Ovary (tissue), 9 donors: ENCODE data around the gene SH2D4B. TPM values are rescaled to one million over a fixed set of nuclear protein-coding genes. Genes with fewer than 3 reads are reported as not detected.

Experiments used
- DNase-seq, 5 donors: peaks; one replicate each; pipeline ENCODE4 v3.0.0-alpha.2; 2019 to 2020
- H3K27ac ChIP-seq, 2 donors: fragments of 200-600 bp; one replicate each; pipeline versions ENCODE4 v1.5.1 to v1.8.0; 2019 to 2022
- H3K27me3 ChIP-seq: fragments of 200-600 bp; one replicate; pipeline ENCODE4 v1.8.0; 2022
- H3K36me3 ChIP-seq: fragments of 200-600 bp; sonication (generic); one replicate; pipeline ENCODE4 v1.5.1; 2019
- H3K4me1 ChIP-seq: one replicate; pipeline ENCODE4 v1.8.1; 2013; ENCODE audit warnings: mild to moderate bottlenecking, moderate library complexity; ENCODE audit not compliant: insufficient read depth
- H3K4me3 ChIP-seq: fragments of 200-600 bp; sonication (generic); one replicate; pipeline ENCODE4 v1.5.1; 2017
- H3K9me3 ChIP-seq, 2 donors: fragments of 200-600 bp in 1 of 2; sonication (generic) in 1 of 2; one replicate each; pipeline versions ENCODE4 v1.5.1 to v1.8.1; 2013 to 2019; ENCODE audit warnings: mild to moderate bottlenecking in 1 of 2, moderate library complexity in 1 of 2
- CTCF ChIP-seq, 3 donors: fragments of 450-650 bp in 2 of 3; fragments of 200-600 bp in 1 of 3; IDR thresholded peaks; one replicate each; pipeline versions ENCODE4 v1.5.1 to v1.8.0; 2016 to 2022; ENCODE audit warnings: antibody characterized with exemption in 3 of 3, mild to moderate bottlenecking in 1 of 3
- EP300 ChIP-seq: sonication (generic); formaldehyde crosslinking; IDR thresholded peaks from one replicate; pipeline ENCODE4 v1.6.1; 2017; ENCODE audit warnings: antibody characterized with exemption
- POLR2A ChIP-seq: fragments of 450-650 bp; IDR thresholded peaks from one replicate; pipeline ENCODE4 v1.6.1; 2017; ENCODE audit warnings: antibody characterized with exemption, mild to moderate bottlenecking, moderate library complexity
- WGBS, 3 donors: extraction: QIAGEN DNeasy Blood & Tissue Kit in 1 of 3; methylation state at CpG; one replicate each; pipeline versions ENCODE4 v1.1.5 to v1.1.7; 2013 to 2017; 5-methylcytosine and 5-hydroxymethylcytosine counted together
- intact Hi-C, 4 donors: fragments of 100-400 bp; cut with DNase I; formaldehyde crosslinking; loops; one replicate each; pipeline versions ENCODE4 v1.11.0 to v1.15.1; 2022 to 2023
- polyA plus RNA-seq, 2 donors: library from polyadenylated mRNA; stranded (reverse); fragments of 200-250 nt in 1 of 2; fragments of 350-450 nt in 1 of 2; fragmentation: Illumina TruSeq in 1 of 2; extraction: RNeasy Lipid Tissue Mini Kit (QIAGEN cat#74804) in 1 of 2; gene quantifications; one replicate each; pipeline ENCODE4 v1.2.3, GENCODE V29; 2013 to 2014
- total RNA-seq, 7 donors: library from RNA; depleted of rRNA in 2 of 7; stranded (reverse); fragments of >200 nt in 2 of 7; fragmentation: NEBNext Ultra II Directional in 3 of 7; extraction: Animal tissue kit (Norgen Biotek cat#: 25700) in 3 of 7; gene quantifications; one replicate each; pipeline versions ENCODE4 v1.1.0 to v1.2.4, GENCODE V29; 2016 to 2023
- donor health status: DM: no; HTN: no; CAD: no; lungs with moderate emphysema.
- donor health status: DM: no; HTN: no; CAD: no.
- donor health status: Bipolar disorder and iron deficiency.
- donor health status: DM: yes; HTN: yes; CAD: no.
- donor health status: DM: no; HTN: no; CAD: no.
- donor health status: DM: yes; HTN: yes; CAD: no.

The SH2D4B gene
- total and polyA plus RNA-seq, 9 donors, result 0.05 to 0.53 (median 0.10) TPM; not detected in 5

GRCh38 chr10:80596391-80597257, 58.9 kb downstream of the SH2D4B start:
- no peak for DNase-seq
- WGBS, 3 donors, result 68 to 77% (median 75%) methylated on average over 15 of the region's 15 CpGs

GRCh38 chr10:80598084-80598798, 60.5 kb downstream of the SH2D4B start:
- Histone ChIP-seq H3K36me3 (no peaks in the 10 kb centered on the region), H3K27ac (no peak overlapping the region), H3K4me3 (no peak overlapping the region), H3K4me1 (no peaks in the 10 kb centered on the region), H3K9me3 (no peaks in the 10 kb centered on the region), H3K27me3 (no peaks in the 10 kb centered on the region)
- 68 to 77% (median 71%) methylated on average over 3 of the region's 3 CpGs for WGBS, 3 donors
- intact Hi-C loops, result no loop called here
- TF ChIP-seq EP300 (no peak), POLR2A (no peak), CTCF (IDR thresholded peaks at IDR 0.05) (no peak)
- DNase-seq, result no peak

More at GRCh38 chr10:80596391-80597257, 58.9 kb downstream of the SH2D4B start:
- H3K36me3 ChIP-seq, result no peaks in the 10 kb centered on the region
- H3K27ac ChIP-seq, result no peak overlapping the region
- no peaks in the 10 kb centered on the region for H3K9me3 ChIP-seq
- H3K4me3 ChIP-seq, result no peak overlapping the region
- H3K27me3 ChIP-seq, result no peaks in the 10 kb centered on the region
- TF ChIP-seq POLR2A (no peak), CTCF (IDR thresholded peaks at IDR 0.05) (no peak), EP300 (no peak)
- intact Hi-C loops, result no loop called here
- no peaks in the 10 kb centered on the region for H3K4me1 ChIP-seq

- DNase-seq, result no peak
- TF ChIP-seq EP300, result no peak
- TF ChIP-seq POLR2A, result no peak
- no peak for TF ChIP-seq CTCF (IDR thresholded peaks at IDR 0.05)
- no peak overlapping the region for H3K4me3 ChIP-seq
- 87 to 92% (median 90%) methylated on average over 6 of the region's 6 CpGs for WGBS, 3 donors
- intact Hi-C loops, result no loop called here
- no peaks in the 10 kb centered on the region for H3K27me3 ChIP-seq
- no peaks in the 10 kb centered on the region for H3K4me1 ChIP-seq
- no peaks in the 10 kb centered on the region for H3K9me3 ChIP-seq
- no peak overlapping the region for H3K27ac ChIP-seq
- no peaks in the 10 kb centered on the region for H3K36me3 ChIP-seq
These were observed 61.2 kb downstream of the SH2D4B start for GRCh38 chr10:80598951-80599350.

GRCh38 chr10:80599424-80599847, 61.7 kb downstream of the SH2D4B start:
- H3K27me3 ChIP-seq, result no peaks in the 10 kb centered on the region
- H3K36me3 ChIP-seq, result no peaks in the 10 kb centered on the region
- 48 to 60% (median 54%) methylated on average over 8 of the region's 8 CpGs for WGBS, 3 donors
- intact Hi-C loops, result no loop called here
- no peaks in the 10 kb centered on the region for H3K4me1 ChIP-seq
- DNase-seq, result no peak
- no peak overlapping the region for H3K4me3 ChIP-seq
- H3K27ac ChIP-seq, result no peak overlapping the region
- no peaks in the 10 kb centered on the region for H3K9me3 ChIP-seq
- TF ChIP-seq EP300 (no peak), POLR2A (no peak), CTCF (IDR thresholded peaks at IDR 0.05) (no peak)
